Endothelial cell (in vitro differentiated cells): ENCODE results near the gene SUPT6H. TPM values are rescaled to one million over a fixed set of nuclear protein-coding genes. Genes with fewer than 3 reads are reported as not detected.
A peak's percentile ranks its signal among the peaks of the same experiment; 100 is the strongest.
"Not testable (repeated sequence)": the region's sequence is repeated elsewhere in the genome, so short reads cannot be mapped to it uniquely, and the experiment has no call there.

Source experiments
- DNase-seq: peaks from one replicate; pipeline ENCODE4 v3.0.0; 2021; ENCODE audit warnings: low spot score
- H3K27ac Mint-ChIP-seq: one replicate; pipeline ENCODE4 v1.8.0; 2021; ENCODE audit warnings: mixed read lengths, inconsistent platforms; ENCODE audit not compliant: unreplicated experiment
- H3K27me3 Mint-ChIP-seq: one replicate; pipeline ENCODE4 v1.8.0; 2021; ENCODE audit warnings: mild to moderate bottlenecking, moderate library complexity, mixed read lengths, inconsistent platforms; ENCODE audit not compliant: unreplicated experiment
- H3K36me3 Mint-ChIP-seq: one replicate; pipeline ENCODE4 v1.8.0; 2021; ENCODE audit warnings: mild to moderate bottlenecking, low read depth, mixed read lengths, inconsistent platforms; ENCODE audit not compliant: unreplicated experiment
- H3K4me1 Mint-ChIP-seq: one replicate; pipeline ENCODE4 v1.8.0; 2021; ENCODE audit warnings: mild to moderate bottlenecking, mixed read lengths, inconsistent platforms; ENCODE audit not compliant: unreplicated experiment
- H3K4me3 Mint-ChIP-seq: one replicate; pipeline ENCODE4 v1.8.0; 2021; ENCODE audit warnings: mild to moderate bottlenecking, mixed read lengths, inconsistent platforms; ENCODE audit not compliant: unreplicated experiment
- H3K9me3 Mint-ChIP-seq: one replicate; pipeline ENCODE4 v1.8.0; 2021; ENCODE audit warnings: mixed read lengths, inconsistent platforms; ENCODE audit not compliant: unreplicated experiment
- total RNA-seq: library from RNA; stranded (reverse); fragmentation: NEBNext Ultra II Directional; extraction: Animal tissue kit (Norgen Biotek cat#: 25700); gene quantifications from one replicate; pipeline ENCODE4 v1.2.1, GENCODE V29; 2021; ENCODE audit not compliant: unreplicated experiment
- TF ChIP-seq, protein P1 (sequence below): fragments of 200-600 bp; sonication (generic); IDR thresholded peaks from one replicate; pipeline ENCODE4 v1.5.0; 2021; ENCODE audit warnings: antibody characterized with exemption; ENCODE audit not compliant: unreplicated experiment

Gene SUPT6H
- total RNA-seq, 1 donor from 2014 or later, result 87.4 TPM

DNA sequence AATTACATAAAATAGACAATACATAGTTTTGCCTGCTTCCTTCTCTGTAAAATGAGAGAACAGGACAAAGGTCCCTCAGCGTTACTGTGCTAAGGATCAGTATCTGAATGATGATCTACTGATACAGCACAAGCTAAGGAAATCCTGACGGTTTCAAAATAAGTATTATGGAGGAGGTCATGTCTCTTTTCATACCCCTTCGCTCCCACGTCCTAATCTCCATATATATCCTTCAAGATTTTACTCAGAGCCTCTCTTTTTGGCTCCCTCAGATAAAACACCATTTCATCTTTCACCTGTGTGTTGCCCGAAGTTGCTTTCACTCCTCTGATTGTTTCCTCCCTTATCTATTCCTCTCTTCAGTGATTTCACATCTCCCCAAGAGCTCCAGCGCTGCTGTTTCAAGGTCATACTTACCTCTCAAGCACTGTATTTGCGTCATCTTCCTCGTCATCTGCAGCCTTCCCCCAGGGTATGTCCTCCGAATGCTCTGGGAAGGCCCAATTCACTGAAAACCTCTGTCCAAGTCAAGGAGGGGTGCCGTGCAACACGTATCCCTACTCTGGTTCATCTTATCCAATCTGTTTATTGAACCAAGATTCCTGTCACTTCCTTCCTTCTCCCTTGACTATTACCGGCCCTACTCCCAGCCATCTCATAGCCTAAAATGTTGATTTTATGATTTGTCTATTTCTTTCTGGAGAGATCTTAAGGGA is 15.8 kb upstream of the SUPT6H start:
- Mint-ChIP-seq H3K9me3 (no peaks in the 10 kb centered on the region), H3K27ac (peak overlapping the region; percentile 94), H3K4me3 (peak overlapping the region; percentile 76), H3K27me3 (peaks cover 8% of the 10 kb centered on the region), H3K4me1 (peaks cover 31% of the 10 kb centered on the region), H3K36me3 (peaks cover 34% of the 10 kb centered on the region)
- peak; percentile 4 for DNase-seq
- TF ChIP-seq, protein P1, sequence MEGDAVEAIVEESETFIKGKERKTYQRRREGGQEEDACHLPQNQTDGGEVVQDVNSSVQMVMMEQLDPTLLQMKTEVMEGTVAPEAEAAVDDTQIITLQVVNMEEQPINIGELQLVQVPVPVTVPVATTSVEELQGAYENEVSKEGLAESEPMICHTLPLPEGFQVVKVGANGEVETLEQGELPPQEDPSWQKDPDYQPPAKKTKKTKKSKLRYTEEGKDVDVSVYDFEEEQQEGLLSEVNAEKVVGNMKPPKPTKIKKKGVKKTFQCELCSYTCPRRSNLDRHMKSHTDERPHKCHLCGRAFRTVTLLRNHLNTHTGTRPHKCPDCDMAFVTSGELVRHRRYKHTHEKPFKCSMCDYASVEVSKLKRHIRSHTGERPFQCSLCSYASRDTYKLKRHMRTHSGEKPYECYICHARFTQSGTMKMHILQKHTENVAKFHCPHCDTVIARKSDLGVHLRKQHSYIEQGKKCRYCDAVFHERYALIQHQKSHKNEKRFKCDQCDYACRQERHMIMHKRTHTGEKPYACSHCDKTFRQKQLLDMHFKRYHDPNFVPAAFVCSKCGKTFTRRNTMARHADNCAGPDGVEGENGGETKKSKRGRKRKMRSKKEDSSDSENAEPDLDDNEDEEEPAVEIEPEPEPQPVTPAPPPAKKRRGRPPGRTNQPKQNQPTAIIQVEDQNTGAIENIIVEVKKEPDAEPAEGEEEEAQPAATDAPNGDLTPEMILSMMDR, result no peak

DNA sequence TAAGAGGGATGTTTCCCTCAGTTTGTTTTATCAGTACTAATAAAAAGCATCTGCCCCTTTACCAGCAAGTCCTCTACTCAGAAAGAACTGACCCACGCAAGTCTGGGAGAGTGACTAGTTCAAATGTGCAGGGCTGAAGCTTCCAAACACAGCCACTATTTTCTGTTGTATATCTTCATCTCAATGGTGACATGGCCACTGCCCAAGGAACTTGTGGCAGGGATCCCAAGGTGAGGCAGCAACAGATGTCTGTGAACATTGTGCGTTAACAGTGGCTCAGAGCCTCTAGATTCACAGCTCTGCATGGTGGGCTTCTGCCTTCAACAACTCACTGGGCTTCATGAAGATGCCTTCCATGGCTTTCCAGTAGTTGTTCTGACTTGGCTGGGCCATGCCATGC is 13.3 kb upstream of the SUPT6H start:
- Mint-ChIP-seq H3K27ac (no peak overlapping the region), H3K9me3 (no peaks in the 10 kb centered on the region), H3K4me1 (peaks cover 20% of the 10 kb centered on the region), H3K4me3 (no peak overlapping the region), H3K36me3 (peaks cover 24% of the 10 kb centered on the region), H3K27me3 (peaks cover 5% of the 10 kb centered on the region)
- TF ChIP-seq, protein P1, result no peak
- DNase-seq, result no peak

DNA sequence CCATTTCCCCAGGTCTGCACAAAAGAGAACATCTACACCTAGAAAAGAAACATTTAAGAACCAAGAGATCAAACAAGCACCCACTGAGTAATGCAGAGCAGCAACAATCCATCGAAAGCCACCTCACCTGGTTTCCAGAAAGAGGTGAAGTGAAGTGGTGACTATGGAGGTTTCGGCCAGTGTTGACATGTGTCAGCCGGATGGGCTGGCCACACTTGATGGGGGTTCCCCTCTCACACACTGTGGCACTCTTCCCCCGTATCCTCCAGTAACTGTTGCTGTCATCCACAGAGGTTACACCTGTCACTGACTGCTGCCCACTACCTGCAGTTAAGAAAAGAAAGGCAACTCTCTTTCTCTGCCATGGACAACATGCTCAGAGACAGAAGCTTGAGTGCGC is 6.8 kb upstream of the SUPT6H start:
- peak overlapping the region; percentile 54 for H3K27ac Mint-ChIP-seq
- H3K4me3 Mint-ChIP-seq, result no peak overlapping the region
- H3K4me1 Mint-ChIP-seq, result no peaks in the 10 kb centered on the region
- H3K27me3 Mint-ChIP-seq, result peaks cover 5% of the 10 kb centered on the region
- H3K9me3 Mint-ChIP-seq, result no peaks in the 10 kb centered on the region
- peaks cover 22% of the 10 kb centered on the region for H3K36me3 Mint-ChIP-seq
- TF ChIP-seq, protein P1, result no peak
- DNase-seq, result no peak

DNA sequence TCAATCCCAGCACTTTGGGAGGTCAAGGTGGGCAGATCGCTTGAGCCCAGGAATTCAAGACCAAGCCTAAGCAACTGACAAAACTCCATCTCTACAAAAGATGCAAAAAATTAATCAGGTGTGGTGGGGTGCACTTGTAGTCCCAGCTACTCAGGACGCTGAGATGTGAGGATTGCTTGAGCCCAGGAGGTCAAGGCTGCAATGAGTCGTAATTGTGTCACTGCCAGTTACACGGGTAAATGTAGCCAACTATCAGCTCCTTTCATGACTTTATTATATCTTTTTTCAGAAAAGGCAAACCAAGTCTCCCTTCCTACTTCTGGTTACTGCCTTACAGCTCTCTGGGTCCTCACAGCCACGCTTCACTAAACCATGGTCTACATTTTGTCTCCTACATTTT is 4.2 kb upstream of the SUPT6H start:
- peak overlapping the region; percentile 19 for H3K27ac Mint-ChIP-seq
- peak overlapping the region; percentile 29 for H3K4me3 Mint-ChIP-seq
- peaks cover 16% of the 10 kb centered on the region for H3K4me1 Mint-ChIP-seq
- no peaks in the 10 kb centered on the region for H3K9me3 Mint-ChIP-seq
- H3K36me3 Mint-ChIP-seq, result peaks cover 29% of the 10 kb centered on the region
- TF ChIP-seq, protein P1, result no peak
- DNase-seq, result no peak
- H3K27me3 Mint-ChIP-seq, result peaks cover 11% of the 10 kb centered on the region

DNA sequence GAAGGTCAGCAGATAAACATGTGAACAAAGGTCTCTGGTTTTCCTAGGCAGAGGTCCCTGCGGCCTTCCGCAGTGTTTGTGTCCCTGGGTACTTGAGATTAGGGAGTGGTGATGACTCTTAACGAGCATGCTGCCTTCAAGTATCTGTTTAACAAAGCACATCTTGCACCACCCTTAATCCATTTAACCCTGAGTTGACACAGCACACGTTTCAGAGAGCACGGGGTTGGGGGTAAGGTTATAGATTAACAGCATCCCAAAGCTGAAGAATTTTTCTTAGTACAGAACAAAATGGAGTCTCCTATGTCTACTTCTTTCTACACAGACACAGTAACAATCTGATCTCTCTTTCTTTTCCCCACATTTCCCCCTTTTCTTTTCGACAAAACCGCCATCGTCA is 3.7 kb upstream of the SUPT6H start:
- DNase-seq, H3K4me3 Mint-ChIP-seq, H3K9me3 Mint-ChIP-seq, H3K27ac Mint-ChIP-seq: not testable (repeated sequence)
- Mint-ChIP-seq H3K27me3 (peaks cover 11% of the 10 kb centered on the region), H3K36me3 (peaks cover 29% of the 10 kb centered on the region), H3K4me1 (peaks cover 22% of the 10 kb centered on the region)

DNA sequence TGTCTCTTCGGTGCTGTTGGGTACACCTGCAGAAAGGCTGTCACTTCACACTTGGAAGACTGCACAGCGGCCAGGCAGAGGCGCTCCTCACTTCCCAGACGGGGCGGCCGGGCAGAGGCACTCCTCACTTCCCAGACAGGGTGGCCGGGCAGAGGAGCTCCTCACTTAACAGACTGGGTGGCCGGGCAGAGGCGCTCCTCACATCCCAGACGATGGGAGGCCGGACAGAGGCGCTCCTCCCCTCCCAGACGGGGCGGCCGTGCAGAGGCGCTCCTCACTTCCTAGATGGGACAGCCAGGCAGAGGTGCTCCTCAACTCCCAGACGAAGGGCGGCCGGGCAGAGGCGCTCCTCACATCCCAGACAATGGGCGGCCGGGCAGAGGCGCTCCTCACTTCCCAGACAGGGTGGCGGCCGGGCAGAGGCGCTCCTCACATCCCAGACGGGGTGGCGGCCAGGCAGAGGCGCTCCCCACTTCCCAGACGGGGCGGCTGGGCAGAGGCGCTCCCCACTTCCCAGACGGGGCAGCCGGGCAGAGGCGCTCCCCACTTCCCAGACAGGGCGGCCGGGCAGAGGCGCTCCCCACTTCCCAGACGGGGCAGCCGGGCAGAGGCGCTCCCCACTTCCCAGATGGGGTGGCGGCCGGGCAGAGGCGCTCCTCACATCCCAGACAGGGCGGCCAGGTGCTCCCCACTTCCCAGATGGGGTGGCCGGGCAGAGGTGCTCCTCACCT is 3.1 kb upstream of the SUPT6H start:
- H3K4me1 Mint-ChIP-seq, result peaks cover 25% of the 10 kb centered on the region
- not testable (repeated sequence) for H3K4me3 Mint-ChIP-seq, DNase-seq, H3K9me3 Mint-ChIP-seq, H3K27ac Mint-ChIP-seq
- H3K36me3 Mint-ChIP-seq, result peaks cover 32% of the 10 kb centered on the region
- H3K27me3 Mint-ChIP-seq, result peaks cover 13% of the 10 kb centered on the region

DNA sequence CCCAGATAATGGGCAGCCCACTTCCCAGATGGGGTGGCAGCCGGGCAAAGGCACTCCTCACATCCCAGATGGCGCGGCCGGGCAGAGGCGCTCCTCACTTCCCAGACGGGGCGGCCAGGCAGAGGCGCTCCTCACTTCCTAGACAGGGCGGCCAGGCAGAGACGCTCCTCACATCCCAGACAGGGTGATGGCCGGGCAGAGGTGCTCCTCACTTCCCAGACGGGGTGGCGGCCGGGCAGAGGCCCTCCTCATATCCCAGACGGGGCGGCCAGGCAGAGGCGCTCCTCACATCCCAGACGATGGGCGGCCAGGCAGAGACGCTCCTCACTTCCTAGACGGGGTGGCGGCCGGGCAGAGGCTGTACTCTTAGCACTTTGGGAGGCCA is 2.5 kb upstream of the SUPT6H start:
- Mint-ChIP-seq H3K27me3 (peaks cover 13% of the 10 kb centered on the region), H3K4me1 (peaks cover 28% of the 10 kb centered on the region), H3K36me3 (peaks cover 32% of the 10 kb centered on the region)
- H3K9me3 Mint-ChIP-seq, H3K27ac Mint-ChIP-seq, H3K4me3 Mint-ChIP-seq, DNase-seq: not testable (repeated sequence)
